ENCODE results near the gene ASXL1. TPM values are rescaled to one million over a fixed set of nuclear protein-coding genes. Genes with fewer than 3 reads are reported as not detected.

ASXL1 gene
- total and polyA plus RNA-seq, 9 of the 15 experiments (the other 6 are each of a cell fraction or from before 2014, with no cell fraction given): 6.5 to 65.3 (median 32.3) TPM

DNA sequence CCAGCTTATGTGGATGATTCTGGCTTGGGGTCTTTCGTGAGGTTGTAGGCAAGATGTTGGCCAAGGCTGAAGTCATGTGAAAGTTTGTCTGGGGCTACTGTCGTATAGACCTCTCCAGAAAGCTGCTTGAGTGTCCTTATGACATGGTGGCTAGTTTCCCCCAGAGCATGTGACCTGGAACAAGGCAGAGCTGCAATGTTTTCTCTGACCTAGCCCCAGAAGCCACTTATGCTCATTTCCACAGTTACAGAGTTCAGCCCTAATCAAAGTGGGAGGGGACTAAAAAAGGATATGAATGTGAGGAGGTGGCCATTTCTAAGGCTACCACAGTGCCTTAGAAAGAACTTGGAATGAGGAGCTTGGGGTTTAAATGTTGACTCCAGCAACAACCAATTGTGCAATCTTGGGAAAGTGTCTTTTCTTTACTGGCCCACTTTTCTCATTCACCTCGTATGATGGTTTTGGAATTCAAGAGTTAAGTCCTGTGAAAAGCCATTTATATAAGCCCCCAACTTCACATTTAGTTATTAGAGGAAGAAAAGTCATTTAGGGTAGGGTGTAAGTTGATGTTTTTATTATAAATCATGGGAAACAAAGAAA is 5.9 kb upstream of the ASXL1 start:
- Histone ChIP-seq H3K9me1 (ENCODE audit: control insufficient read depth, insufficient read depth, low read length) (no peaks in the 10 kb centered on the region), H3K27me3 (ENCODE audit: control insufficient read depth in 2 of 2, insufficient read depth in 2 of 2, low read length in 2 of 2) (no peaks in the 10 kb centered on the region), H2AFZ (ENCODE audit: low read depth, low read length) (peak overlapping the region; percentile 64), H3K4me1 (replicated peaks in 1 of 2; ENCODE audit: control insufficient read depth in 2 of 2, insufficient read depth in 2 of 2, low read length in 2 of 2) (peaks cover 0 to 21% of the 10 kb centered on the region in 2 experiments; a peak in 3 of 5 replicates), H4K20me1 (replicated peaks; ENCODE audit: control insufficient read depth, insufficient read depth, low read length) (no peaks in the 10 kb centered on the region), H3K4me3 (no peak overlapping the region), H3K79me2 (ENCODE audit: control insufficient read depth, insufficient read depth, low read length) (peaks cover 5% of the 10 kb centered on the region; the same call in 1 of the 3 replicates), H3K9ac (ENCODE audit: insufficient read depth in 1 of 2, low read depth in 2 of 2, low read length in 2 of 2) (no peak overlapping the region), H3K36me3 (ENCODE audit: control insufficient read depth, insufficient read depth, low read length) (no peaks in the 10 kb centered on the region), H3K4me2 (ENCODE audit: insufficient read depth, low read length) (no peak overlapping the region), H3K9me3 (replicated peaks; ENCODE audit: control insufficient read depth, insufficient read depth, low read depth, low read length) (no peaks in the 10 kb centered on the region), H3K27ac (ENCODE audit: extremely low read depth, low read depth, low read length) (no peak overlapping the region)
- BruUV-seq (replicated peaks): no TSS peak
- DNase-seq (ENCODE audit: extremely low read depth in 1 of 4, low spot score in 3 of 4) (no peak), ATAC-seq (no peak; the same call in 1 of the 3 replicates), FAIRE-seq (no peak)
- POLR2A ChIA-PET: no interaction called here
- CTCF ChIA-PET (ENCODE audit: low intra/inter-chr PET ratio): no interaction called here
- intact Hi-C loops (cut with micrococcal nuclease): loop anchor here (10.0 kb wide), 1 partner anchor 147 kb away; the partner anchor contains the start of genes PLAGL2 and POFUT1
- in situ Hi-C loops (cut with MboI): no loop called here
- WGBS (ENCODE audit: insufficient coverage, low coverage, missing lambda C conversion rate): 74% methylated on average over 3 of the region's 3 CpGs
- TF ChIP-seq KAT8 (IDR thresholded peaks at IDR 0.05; ENCODE audit: low read depth): no peak
- peak; percentile 64 for TF ChIP-seq CEBPB (tag; IDR thresholded peaks at IDR 0.05)

DNA sequence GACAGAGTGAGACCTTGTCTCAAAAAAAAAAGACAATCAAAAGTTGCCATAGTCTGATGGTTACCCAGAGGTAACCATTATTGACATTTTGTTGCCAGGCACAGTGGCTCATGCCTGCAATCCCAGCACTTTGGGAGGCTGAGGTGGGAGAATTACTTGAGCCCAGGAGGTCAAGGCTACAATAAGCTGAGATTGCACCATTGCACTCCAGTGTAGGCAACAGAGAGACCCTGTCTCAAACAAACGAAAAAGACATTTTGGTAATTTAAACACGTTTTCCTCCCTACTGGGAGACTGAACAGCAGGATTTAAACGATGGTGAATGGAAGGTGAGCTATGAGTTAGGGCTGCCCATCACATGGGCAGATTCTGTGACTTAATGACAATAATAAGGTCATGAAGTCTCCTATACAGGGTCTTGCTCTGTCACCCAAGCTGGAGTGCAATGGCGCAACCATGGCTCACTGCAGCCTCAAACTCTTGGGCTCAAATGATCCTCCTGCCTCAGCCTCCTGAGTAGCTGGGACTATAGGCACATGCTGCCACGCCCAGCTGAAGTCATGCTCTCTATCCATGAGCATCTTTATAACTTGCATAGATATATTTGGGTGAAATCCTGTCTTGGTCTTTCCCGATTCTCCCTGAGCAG is 4.2 kb upstream of the ASXL1 start:
- Histone ChIP-seq H3K27me3 (ENCODE audit: control insufficient read depth in 2 of 2, insufficient read depth in 2 of 2, low read length in 2 of 2) (no peaks in the 10 kb centered on the region), H3K27ac (ENCODE audit: extremely low read depth, low read depth, low read length) (no peak overlapping the region), H3K9me3 (replicated peaks; ENCODE audit: control insufficient read depth, insufficient read depth, low read depth, low read length) (no peaks in the 10 kb centered on the region), H3K79me2 (ENCODE audit: control insufficient read depth, insufficient read depth, low read length) (peaks cover 8% of the 10 kb centered on the region), H4K20me1 (replicated peaks; ENCODE audit: control insufficient read depth, insufficient read depth, low read length) (no peaks in the 10 kb centered on the region), H3K4me2 (ENCODE audit: insufficient read depth, low read length) (no peak overlapping the region), H3K4me1 (replicated peaks in 1 of 2; ENCODE audit: control insufficient read depth in 2 of 2, insufficient read depth in 2 of 2, low read length in 2 of 2) (peaks cover 3 to 21% of the 10 kb centered on the region in 2 experiments), H3K9ac (ENCODE audit: insufficient read depth in 1 of 2, low read depth in 2 of 2, low read length in 2 of 2) (no peak overlapping the region), H3K36me3 (ENCODE audit: control insufficient read depth, insufficient read depth, low read length) (0 out of 3 replicates have a peak, but pooled peaks cover under 1% of the 10 kb centered on the region), H2AFZ (ENCODE audit: low read depth, low read length) (no peak overlapping the region), H3K4me3 (no peak overlapping the region), H3K9me1 (ENCODE audit: control insufficient read depth, insufficient read depth, low read length) (no peaks in the 10 kb centered on the region)
- FAIRE-seq (no peak), DNase-seq (ENCODE audit: extremely low read depth in 1 of 4, low spot score in 3 of 4) (no peak), ATAC-seq (no peak)
- BruUV-seq (replicated peaks): no TSS peak
- ChIA-PET POLR2A (interaction anchor here (0.6 to 1.1 kb wide), 2 partner anchors 9 to 87 kb away, joined by 3 to 4 read pairs; no protein-coding TSS in a partner anchor), CTCF (ENCODE audit: low intra/inter-chr PET ratio) (no interaction called here)
- in situ Hi-C loops (cut with MboI) (no loop called here), intact Hi-C loops (cut with micrococcal nuclease) (loop anchor here (10.0 kb wide), 1 partner anchor 149 kb away; the partner anchor contains the start of genes PLAGL2 and POFUT1)
- 60% methylated on average over 6 of the region's 6 CpGs for WGBS (ENCODE audit: insufficient coverage, low coverage, missing lambda C conversion rate)
- no peak for TF ChIP-seq CBFA2T2 (conservative IDR thresholded peaks at IDR 0.05)
- TF ChIP-seq, protein P1, sequence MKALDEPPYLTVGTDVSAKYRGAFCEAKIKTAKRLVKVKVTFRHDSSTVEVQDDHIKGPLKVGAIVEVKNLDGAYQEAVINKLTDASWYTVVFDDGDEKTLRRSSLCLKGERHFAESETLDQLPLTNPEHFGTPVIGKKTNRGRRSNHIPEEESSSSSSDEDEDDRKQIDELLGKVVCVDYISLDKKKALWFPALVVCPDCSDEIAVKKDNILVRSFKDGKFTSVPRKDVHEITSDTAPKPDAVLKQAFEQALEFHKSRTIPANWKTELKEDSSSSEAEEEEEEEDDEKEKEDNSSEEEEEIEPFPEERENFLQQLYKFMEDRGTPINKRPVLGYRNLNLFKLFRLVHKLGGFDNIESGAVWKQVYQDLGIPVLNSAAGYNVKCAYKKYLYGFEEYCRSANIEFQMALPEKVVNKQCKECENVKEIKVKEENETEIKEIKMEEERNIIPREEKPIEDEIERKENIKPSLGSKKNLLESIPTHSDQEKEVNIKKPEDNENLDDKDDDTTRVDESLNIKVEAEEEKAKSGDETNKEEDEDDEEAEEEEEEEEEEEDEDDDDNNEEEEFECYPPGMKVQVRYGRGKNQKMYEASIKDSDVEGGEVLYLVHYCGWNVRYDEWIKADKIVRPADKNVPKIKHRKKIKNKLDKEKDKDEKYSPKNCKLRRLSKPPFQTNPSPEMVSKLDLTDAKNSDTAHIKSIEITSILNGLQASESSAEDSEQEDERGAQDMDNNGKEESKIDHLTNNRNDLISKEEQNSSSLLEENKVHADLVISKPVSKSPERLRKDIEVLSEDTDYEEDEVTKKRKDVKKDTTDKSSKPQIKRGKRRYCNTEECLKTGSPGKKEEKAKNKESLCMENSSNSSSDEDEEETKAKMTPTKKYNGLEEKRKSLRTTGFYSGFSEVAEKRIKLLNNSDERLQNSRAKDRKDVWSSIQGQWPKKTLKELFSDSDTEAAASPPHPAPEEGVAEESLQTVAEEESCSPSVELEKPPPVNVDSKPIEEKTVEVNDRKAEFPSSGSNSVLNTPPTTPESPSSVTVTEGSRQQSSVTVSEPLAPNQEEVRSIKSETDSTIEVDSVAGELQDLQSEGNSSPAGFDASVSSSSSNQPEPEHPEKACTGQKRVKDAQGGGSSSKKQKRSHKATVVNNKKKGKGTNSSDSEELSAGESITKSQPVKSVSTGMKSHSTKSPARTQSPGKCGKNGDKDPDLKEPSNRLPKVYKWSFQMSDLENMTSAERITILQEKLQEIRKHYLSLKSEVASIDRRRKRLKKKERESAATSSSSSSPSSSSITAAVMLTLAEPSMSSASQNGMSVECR (CRISPR knock-in tag; IDR thresholded peaks at IDR 0.05): no peak
- no peak for TF ChIP-seq SNRNP70 (optimal IDR thresholded peaks at IDR 0.05; ENCODE audit: low read depth, low read length)
- TF ChIP-seq, protein P2, sequence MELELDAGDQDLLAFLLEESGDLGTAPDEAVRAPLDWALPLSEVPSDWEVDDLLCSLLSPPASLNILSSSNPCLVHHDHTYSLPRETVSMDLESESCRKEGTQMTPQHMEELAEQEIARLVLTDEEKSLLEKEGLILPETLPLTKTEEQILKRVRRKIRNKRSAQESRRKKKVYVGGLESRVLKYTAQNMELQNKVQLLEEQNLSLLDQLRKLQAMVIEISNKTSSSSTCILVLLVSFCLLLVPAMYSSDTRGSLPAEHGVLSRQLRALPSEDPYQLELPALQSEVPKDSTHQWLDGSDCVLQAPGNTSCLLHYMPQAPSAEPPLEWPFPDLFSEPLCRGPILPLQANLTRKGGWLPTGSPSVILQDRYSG (tag; conservative IDR thresholded peaks at IDR 0.05; ENCODE audit: low read depth): no peak
- TF ChIP-seq MAFG (tag; conservative IDR thresholded peaks at IDR 0.05): no peak
- no peak for TF ChIP-seq JUN (IDR thresholded peaks at IDR 0.05; ENCODE audit: borderline replicate concordance, low read depth, low read length)
- no peak for TF ChIP-seq JUN (CRISPR knock-in tag; IDR thresholded peaks at IDR 0.05; ENCODE audit: borderline replicate concordance)
